CD4-positive, alpha-beta T cell treated with Interleukin-6 at 100 ng/mL for 8 hours (primary cell): Measurements from ENCODE around the gene VTI1A.
"Not testable (repeated sequence)": the region's sequence is repeated elsewhere in the genome, so short reads cannot be mapped to it uniquely, and the experiment has no call there.

Experiments used
- DNase-seq: peaks from one replicate; pipeline ENCODE4 v3.0.0-alpha.2; 2020; ENCODE audit warnings: mixed read lengths, low spot score

The VTI1A gene

DNA sequence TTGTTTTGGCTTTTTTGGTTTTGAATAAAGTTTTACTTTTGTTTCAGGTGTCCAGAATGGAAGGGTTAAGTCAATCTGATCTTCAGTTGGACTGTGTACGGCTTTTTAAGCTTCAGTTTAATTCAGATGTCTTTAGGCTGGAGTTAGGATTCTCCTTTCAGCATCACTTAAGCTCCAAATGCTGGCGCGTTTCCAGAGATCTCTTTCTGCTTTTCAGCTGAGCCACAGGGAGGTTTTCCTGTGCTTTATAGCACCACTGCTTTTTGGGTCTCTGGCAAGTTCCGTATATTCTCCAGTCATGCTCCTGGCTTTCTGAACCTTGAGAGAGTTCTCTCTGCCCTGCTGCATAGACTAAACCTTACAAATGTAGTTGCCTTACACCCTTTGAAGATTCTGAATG lies 60.0 kb downstream of the VTI1A start:
- no peak for DNase-seq

DNA sequence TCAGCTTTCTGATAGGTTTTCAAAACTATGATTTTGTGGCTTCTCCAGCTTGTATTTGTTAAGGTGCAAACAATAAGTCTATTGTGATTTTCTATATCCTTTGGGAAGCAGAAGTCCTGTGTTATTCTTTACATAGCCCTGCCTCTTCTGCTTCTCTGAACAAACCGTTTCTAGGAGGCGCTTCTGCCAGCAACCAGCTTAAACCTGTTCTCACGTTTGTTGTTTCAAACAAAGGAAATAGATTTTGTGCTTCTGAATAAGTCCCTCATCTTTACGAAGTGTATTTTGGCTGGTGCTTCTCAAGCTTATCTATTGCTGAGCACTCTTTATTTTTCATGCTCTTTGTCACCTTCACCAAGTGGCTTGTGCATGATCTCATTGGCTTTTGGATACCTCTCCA lies 61.0 kb downstream of the VTI1A start:
- no peak for DNase-seq

DNA sequence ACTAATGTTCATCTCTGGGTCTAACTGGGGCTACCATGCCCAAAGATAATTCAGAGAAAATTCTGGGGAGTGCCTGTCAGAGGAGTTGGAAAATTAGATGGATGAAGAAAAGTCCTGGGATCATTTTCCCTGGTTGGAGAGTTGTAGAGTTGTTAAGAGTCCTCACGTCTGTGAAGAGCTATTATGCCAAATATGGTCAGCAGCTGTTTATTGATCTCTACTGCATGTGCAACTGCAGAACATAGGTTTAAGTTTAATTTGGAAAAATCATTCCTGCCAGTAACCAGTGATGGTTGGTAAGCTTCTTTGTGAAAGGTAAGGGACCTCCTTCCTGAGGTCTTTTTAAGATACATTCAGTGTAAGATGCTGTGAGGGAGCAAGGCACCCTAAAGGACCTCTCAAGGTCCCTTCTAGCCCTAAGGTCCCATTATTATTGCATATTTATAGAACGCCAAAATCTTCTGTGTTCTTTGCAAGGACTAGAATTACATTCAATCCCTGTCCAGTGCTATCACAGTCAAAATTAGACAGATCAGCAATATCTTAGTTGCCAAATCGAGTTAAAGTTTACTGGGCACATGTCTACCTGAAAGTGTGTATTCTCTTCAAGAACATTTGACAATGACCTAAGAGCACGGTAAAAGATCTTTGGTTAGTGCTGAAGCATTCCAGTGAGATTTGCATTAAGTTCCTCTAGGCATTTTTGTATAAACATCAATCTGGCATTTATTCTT lies 62.7 kb downstream of the VTI1A start:
- DNase-seq, result no peak

GRCh38 chr10:112510384-112510783 lies 63.4 kb downstream of the VTI1A start:
- DNase-seq, result no peak

DNA sequence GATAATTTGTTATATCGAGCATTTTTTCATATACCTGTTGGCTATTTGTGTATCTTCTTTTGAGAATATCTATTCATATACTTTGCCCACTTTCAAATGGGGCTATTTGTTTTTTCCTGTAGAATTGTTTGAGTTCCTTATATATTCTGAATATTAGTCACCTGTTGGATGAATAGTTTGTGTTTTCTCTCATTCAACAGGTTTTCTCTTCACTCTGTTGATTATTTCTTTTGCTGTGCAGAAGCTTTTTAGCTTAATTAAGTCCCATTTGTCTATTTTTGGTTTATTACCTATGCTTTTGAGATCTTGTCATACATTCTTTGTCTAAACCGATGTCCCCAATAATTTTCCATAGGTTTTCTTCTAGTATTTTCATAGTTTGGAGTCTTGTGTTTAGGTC lies 65.3 kb downstream of the VTI1A start:
- DNase-seq, result no peak

- DNase-seq, result no peak
These were observed 68.1 kb downstream of the VTI1A start for GRCh38 chr10:112515126-112515525.

GRCh38 chr10:112515852-112516251 lies 68.8 kb downstream of the VTI1A start:
- no peak for DNase-seq

- DNase-seq, result no peak
These were observed 70.4 kb downstream of the VTI1A start for GRCh38 chr10:112517451-112517862.

DNA sequence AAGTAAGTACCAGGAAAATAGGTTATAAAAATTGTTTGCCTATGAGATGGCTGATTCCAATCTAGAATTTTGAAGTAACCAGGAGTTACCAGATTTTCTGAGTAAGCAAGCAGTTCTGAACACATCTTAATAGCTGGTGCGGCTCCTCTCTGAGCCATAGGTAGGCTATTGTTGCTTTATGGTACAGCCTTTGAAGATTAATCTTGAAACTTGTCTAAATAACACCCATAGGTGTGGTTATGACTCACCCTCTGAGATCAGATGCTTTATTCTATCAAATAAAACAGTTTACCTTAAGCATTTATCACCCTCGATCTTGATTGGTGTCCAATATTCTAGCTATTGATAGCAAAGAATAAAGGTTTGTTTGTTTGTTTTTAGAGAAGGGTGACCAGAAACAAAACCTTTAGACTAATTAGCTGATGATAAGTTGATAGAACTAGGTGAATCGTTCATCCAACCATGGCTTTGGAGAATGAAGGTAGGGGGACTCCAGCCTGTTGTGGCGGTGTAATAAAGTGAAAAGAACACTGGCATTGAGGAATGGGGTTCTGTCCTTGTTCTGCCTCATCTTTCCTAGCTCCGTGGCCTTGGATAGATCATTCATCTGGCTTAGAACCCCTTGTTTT lies 72.2 kb downstream of the VTI1A start:
- no peak for DNase-seq

- no peak for DNase-seq
These were observed 73.9 kb downstream of the VTI1A start for GRCh38 chr10:112520914-112521313.

GRCh38 chr10:112524641-112525040 lies 77.6 kb downstream of the VTI1A start:
- no peak for DNase-seq

- DNase-seq, result no peak
These were observed 78.2 kb downstream of the VTI1A start for GRCh38 chr10:112525200-112525599.

GRCh38 chr10:112526139-112526538 lies 79.1 kb downstream of the VTI1A start:
- DNase-seq, result no peak

DNA sequence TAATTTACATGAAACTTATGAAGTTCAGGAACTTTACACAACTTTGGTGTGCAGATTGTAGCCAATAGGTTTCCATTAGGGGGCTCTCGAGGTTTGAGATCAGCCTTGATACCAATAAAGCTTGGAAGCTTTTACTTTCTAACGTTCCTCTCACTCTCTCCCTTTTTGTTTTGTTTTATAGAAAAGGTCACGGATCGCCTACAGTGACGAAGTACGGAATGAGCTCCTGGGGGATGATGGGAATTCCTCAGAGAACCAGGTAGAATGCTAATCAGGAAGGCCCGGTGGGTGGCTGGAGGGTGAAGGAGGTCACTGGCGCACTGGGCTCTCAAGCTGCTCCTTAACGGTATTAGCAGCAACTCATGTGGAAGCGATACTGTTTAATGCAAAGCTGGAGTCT lies 79.9 kb downstream of the VTI1A start:
- DNase-seq, result no peak

DNA sequence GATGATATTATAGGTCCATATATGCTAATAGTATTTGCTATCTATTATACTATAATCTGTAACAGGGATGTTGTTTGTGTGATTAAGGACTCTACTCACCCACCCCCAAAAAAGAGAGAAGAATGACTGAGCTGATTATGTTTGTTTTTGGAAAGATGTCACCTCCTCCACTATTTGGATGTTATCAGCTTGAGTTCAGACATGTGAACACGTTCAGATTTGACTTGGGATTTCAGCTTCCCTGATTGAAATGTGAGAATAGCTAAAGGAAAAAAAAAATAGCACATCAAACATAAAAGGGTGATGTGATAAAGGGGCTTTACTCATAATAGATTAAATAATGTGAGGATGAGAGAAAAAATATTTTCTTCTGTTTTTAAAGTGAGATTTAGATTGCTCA lies 81.2 kb downstream of the VTI1A start:
- no peak for DNase-seq

- no peak for DNase-seq
These were observed 84.4 kb downstream of the VTI1A start for GRCh38 chr10:112531421-112531820.

DNA sequence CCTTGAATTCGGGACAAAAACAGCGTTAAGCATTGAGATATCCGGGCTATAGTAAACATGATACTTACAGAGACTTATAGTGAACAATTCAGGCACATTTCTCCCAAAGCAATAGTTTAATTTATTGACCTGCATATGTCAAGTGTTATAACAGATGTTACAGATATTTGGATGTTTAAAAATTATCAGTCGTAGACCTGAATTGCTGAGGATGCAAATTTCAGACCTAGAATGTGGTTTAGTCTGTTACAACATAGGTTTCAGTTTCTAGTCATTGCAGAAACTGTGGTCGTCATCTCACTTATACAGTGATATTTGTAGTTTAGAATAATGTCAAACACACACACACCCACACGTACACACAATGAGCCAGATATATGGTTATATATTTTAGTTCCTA lies 85.2 kb downstream of the VTI1A start:
- DNase-seq, result no peak

DNA sequence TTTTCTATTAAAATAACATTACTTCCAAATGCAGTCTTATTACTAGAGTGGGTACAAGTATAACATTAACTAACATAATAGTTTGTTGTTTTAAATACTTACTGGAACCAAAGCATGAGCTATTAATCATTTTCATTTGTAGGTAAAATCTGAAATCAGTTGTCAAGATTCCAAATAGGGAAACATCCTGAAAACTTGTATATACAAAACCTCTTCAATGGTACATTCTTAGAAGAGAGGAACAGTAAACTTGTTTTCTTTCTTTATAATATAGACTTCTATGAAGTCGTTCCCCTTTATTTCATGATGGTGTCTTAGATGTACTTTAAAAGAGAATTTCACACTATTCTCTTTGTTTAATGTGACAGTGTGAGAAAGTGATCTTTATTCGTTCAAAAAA lies 85.9 kb downstream of the VTI1A start:
- no peak for DNase-seq

DNA sequence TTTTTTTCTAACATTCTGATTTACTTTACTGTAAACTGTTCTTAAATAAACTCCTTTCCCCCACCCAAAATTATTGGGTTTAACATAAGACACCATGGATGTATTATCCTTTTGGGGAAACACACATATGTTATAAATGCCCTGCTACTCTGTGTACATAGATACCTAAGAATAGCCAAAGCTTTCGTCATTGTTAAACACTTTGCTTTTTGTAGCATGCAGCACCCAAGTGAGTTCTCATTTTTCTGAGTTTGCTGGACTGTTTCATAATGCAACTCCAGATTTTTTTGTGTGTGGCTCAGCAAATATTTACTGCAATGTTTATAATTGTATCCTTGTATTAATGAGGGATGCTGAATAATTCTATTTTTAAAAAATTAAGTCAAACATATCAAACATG lies 86.9 kb downstream of the VTI1A start:
- no peak for DNase-seq

DNA sequence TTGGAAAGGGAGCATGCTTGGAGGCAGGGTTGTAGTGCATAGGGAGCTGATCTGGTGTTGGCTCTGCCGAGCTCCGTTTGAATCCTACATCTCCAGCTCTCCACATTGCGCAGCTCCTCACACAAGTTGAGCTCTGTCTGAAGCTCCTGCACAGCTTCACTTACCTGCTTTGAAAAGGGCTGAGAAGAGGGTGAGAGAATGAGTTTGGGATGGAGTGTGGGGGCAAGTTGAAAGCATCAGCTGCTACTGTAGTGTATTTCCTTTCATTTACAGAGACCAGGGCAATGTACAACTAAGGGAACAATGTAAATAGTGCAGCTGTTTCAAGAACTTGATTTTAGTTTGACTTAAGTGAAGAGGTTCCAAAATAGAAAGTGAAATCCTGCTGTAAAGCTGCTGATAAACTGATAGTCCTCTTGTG lies 88.5 kb downstream of the VTI1A start:
- DNase-seq, result no peak

DNA sequence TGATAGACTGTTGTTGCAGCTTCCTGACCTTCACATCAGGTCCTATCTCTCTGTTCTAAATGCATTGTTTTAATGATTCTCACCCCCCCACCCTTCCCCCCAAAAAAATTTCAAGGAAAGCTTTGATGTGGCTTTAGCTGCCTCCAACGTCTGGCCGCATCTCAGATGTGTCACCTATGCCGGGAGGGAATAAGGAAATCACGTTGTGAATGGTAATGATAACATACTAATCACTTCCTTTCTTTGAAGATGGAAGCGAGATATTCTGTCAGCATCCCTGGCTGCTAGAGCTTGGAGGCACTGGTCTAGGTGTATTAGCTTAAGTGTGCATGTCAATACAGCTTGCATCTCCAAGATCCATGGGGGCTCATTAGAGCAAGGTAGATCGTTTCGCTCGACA lies 89.6 kb downstream of the VTI1A start:
- DNase-seq, result no peak

GRCh38 chr10:112538168-112538567 lies 91.2 kb downstream of the VTI1A start:
- no peak for DNase-seq

- DNase-seq, result no peak
These were observed 92.3 kb downstream of the VTI1A start for GRCh38 chr10:112539340-112539739.

DNA sequence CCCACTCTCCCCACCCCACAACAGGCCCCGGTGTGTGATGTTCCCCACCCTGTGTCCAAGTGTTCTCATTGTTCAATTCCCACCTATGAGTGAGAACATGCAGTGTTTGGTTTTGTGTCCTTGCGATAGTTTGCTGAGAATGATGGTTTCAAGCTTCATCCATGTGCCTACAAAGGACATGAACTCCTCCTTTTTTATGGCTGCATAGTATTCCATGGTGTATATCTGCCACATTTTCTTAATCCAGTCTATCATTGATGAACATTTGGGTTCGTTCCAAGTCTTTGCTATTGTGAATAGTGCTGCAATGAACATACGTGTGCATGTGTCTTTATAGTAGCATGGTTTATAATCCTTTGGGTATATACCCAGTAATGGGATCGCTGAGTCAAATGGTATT lies 95.8 kb downstream of the VTI1A start:
- not testable (repeated sequence) for DNase-seq
